Limb (tissue), 2 donors: ENCODE data around the gene ACACB.

Experiments used
- DNase-seq, 2 donors: peaks; one replicate each; pipeline ENCODE4 v3.0.0-alpha.2; 2016; ENCODE audit errors: extremely low spot score in 2 of 2

ACACB gene

DNA sequence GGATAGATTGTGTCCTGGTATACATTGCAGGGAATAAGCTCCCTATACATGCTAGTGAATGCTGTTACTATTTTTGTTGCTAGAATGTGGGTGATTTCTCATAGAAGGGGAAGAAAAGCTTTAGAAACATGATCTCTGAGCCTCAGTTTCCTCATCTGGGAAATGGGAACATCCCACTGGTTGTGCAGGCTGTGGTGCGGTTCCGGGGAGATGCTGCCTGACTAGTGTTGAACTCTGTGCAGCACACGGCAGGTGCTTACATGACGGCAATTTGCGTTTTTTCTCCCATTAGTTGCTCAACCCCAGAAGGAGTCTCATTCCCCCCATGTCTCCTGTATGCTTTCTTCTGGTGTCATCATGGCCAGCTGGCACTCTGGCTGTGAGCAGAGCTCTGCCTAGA is 159.8 kb downstream of the ACACB start:
- no peak for DNase-seq

DNA sequence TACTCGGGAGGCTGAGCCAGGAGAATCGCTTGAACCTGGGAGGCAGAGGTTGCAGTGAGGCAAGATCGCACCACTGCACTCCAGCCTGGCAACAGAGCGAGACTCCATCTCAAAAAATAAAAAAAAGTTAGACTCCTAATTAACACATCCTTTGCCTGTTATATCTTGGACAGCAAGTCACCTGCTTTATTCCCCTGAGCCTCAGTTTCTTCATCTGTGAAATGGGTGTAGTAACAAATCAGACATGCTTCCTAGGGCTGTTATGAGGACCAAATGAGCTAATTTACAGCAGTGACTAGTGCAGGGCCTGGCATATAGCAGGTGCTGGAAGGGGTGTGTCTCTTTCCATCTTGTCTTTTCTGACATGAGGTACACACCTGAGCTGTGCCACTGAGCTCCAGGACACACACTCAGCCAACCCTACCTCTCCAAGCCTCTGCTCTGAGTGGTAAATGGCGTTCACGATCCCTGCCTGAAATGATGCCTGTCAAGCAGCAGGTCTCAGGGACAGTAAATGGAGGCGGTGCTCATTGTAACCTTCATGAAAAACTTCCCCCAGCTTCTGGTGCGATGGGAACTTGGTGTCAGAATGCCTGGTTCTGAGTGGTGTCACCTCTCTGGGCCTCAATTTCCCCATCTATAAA is 161.0 kb downstream of the ACACB start:
- no peak for DNase-seq

DNA sequence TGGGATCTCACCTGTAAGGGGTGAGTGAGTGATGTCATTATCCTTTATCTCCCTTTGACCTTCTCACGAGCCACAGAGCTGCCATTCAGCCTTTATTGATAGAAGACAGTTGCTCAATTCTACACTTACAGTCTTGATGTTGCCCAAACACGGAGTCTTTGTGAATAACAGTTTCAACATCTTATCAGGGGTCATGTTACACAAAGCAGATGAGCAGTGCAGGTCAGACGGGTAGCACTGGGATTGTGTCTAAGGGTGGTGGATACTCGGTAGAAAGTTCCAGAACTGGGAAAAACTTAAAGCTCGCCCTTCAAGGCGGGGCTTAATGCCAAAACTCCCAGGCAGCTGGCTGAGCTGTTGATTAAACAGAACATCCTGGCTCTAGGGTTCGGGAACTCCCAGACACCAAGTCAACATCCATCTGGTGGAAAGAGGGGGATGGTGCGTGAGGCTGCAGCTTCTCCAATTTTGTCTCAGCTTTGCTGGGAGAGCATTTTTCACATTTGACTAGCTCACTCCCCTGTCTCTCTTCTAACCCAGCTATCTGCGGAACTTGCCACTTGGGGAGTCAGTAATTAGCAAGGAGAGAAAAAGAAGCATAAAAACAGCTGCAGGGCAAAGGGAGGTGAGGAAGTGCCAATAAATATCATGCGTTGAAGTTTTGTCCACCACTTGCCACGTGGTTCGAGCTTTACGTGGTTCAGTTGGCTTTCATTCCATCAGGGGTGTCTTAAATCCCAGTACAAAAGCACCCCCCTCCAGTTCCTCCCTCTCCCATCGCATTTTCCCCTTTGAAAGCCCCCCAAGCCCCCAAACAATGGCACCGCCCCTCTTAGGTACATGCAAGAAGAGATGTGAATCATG is 161.7 kb downstream of the ACACB start:
- peak in 1 of 2 donors; percentile 59 for DNase-seq

DNA sequence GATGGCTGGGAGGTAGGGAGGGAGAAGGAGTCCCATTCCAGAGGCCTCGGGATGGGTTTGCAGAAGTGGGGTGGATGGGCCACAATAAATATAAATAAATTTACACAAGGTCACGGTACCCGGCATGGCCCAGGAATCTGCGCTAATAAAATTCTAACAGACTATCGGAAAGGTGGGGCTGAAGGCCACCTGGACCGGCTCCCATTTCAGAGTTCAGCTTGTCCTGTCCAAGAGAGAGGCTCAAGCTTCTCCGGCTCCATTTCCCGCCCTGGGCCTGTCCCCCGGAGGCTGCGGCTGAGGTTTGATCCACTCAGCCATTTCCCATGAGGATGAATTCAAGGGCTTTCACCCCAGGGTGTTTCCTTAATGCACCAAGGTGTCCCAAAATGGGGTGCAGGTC is 162.5 kb downstream of the ACACB start:
- no peak for DNase-seq

- no peak for DNase-seq
Observed at GRCh38 chr12:109279525-109279924, 163.1 kb downstream of the ACACB start.

DNA sequence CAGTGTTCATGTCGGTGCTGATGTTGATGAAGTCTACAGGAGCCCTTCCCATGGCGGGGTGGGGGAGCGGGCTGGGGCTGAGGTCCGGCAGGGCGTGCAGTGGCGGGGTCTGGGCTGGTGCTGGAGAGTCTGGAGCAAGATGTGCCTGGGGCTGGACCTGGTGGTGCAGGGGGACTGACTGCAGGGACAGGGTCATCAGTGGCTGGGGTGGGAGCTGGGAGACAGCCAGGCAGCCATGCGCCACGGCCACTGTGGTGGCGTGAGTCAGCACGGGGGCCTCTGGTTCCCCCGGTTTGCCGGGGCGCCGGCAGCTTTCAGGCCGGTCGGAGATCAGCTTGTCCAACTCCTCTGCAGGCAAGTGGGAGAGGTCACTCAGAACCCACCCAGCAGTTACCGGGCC is 165.1 kb downstream of the ACACB start:
- DNase-seq: no peak

- no peak for DNase-seq
Observed at GRCh38 chr12:109284392-109284791, 168.0 kb downstream of the ACACB start.

DNA sequence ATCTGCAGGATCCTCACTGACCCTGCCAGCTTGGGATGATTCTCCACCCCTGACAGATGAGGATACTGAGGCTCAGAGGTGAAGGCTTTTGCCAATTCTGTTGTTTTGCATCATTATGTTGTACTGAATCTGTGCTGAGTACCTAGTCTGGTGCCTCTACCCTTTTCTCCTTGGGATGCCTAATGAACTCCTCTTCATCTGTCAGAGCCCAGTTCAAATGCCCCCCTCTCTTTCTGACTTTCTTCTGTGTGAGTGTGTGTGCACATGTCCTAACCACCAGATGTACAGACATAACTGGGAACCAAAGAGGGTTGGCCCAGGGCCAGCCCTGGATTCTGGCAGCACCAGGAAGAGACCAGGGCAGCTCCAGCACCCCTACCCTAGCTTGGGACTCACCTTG is 169.9 kb downstream of the ACACB start:
- no peak for DNase-seq

DNA sequence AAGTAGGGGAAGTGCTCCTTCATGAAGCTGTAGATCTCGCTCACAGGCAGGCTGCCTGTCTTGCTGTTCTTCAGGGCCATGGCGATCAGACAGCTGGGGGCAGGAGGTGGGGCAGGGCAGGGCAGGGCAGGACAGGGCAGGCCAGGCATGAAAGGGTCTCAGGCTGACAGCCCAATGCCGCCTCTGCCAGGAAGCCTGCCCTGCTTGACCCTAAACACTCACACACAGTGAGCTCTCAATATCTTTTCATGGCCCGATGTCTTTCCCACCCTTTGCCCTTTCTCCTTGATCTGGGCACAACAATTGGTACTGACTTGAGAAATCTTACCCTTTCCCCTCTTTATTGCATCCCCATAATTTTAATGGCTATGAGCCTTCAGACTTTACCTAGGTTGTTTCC is 170.3 kb downstream of the ACACB start:
- DNase-seq: no peak

DNA sequence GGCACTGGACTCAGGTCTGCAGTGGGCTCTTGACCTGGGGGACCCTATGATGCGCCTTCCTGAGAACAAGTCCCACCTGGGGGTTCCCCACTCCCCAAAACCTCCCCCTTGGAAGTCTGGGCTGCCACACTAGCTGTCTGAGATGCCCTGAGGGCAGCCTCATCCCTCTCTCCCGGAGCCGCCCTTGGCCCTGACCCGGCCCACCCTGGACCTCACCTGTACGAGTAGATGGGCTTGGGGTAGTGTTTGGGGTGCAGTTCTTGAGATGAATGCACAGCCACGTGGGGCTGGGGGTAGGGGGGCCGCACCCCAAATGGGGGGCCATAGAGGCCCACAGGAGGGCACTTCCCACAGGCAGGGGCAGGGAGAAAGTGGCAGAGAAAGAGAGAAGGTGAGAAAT is 170.8 kb downstream of the ACACB start:
- DNase-seq: no peak

- no peak for DNase-seq
Observed at GRCh38 chr12:109287811-109288469, 171.6 kb downstream of the ACACB start.

GRCh38 chr12:109288571-109288970 is 172.2 kb downstream of the ACACB start:
- DNase-seq: no peak

DNA sequence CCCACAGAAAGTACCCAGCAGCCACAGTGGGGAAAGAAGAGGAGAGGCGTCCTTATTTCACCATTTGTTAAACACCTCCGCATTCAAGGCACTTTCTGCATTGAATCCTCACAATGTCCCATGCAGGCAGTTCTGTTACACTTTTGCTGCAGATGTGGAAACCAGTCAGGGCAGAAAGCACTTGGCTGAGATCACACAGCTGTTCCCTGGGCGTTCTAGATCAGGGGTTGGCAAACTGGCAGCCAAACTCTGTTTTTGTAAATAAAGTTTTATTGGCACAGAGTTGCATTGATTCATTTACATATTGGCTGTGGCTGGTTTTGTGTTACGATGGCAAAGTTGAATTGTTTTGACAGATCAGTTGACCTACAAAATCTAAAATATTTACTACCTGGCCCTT is 172.6 kb downstream of the ACACB start:
- no peak for DNase-seq

DNA sequence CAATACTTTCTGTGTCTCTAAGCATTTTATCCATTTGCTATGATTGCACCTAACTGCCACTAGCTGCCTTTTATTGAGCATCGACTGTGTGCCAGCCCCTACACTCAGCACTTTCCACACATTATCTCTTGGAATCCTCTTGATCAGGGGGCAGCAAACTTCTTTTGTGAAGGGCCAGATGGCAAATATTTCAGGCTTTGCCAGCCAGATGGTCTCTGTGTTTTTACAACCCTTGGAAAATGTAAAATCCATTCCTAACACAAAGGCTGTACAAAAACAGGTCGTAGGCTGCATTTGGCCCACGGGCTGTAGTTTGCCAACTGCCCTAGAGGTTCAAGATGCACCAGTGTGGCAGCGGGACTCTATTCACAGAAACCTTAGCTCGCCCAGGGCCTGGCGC is 173.2 kb downstream of the ACACB start:
- DNase-seq: no peak

GRCh38 chr12:109290061-109290460 is 173.7 kb downstream of the ACACB start:
- no peak for DNase-seq

DNA sequence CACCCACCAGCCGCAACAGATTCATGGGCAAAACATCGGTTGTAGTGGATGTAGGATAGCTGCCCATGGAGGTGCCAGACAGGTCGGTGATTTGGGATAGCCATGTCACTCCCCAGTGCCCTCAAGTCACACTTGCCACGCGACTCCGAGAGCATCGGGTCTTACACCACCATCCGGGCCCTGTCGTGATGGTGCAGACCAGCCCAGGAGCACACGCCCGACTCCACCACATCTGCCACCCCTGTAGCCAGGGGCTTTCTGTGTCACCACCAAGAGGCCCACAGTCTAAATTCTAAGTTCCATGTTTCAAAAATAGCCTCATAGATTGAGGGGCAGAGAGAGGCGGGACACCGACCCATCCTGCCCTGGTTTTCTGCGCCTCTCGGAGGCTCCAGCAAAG is 174.7 kb downstream of the ACACB start:
- DNase-seq: no peak

DNA sequence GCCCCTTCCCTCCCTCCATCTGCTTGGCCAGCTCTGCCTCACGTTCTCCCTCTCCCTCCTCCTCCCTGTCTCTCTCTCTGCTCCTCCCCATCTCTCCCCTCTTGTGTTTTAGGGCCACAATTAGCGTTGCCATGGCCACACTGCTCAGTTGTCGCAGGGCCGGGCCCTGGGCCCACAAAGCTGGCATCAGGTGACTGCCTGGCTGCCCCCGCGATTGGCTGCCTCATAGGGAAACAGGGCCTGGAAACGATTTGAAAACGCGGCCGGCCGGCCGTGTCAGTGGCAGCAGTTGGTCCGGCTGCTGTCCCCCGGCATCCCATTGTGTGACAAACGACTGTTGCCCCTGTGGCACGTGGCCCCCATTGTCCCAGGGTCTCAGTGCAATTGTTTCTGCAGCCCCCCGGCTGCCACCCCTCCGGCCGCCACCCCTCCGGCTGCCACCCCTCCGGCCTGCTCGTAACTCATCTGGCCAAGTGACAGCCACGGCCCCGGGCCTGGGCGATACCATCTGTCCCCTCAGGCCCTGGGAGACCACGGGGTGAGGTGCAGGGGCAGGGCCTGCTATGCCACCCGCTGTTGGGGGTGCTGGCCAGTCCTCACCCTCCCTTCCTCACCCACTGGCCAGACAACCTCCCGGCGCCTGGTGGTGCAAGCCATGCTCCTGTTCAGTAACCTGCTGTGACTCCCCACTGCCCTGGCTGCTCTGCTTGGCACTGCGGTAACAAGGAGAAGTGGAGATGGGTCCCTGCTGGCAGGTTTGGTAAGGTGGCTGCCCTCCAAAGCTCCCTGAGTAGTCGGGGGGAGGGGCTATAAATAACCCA is 175.3 kb downstream of the ACACB start:
- DNase-seq: peak; percentile 79 to 83

DNA sequence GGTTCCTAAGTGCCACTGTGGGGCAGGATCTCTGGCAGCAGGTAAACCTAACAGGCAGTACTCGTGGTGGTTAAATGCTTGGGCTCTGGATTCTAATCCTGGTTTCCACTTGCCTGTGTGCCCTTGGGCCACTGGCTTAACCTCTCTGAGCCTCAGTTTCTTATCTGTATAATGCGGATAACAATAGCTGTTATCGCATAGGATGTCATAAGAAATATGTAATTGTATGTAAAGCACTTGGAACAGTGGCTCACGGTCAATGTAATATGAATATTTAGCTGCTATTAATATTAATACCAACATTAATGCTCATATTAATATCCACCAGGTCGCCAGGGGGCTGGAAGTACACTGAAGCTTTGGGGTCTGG is 175.9 kb downstream of the ACACB start:
- DNase-seq: no peak

DNA sequence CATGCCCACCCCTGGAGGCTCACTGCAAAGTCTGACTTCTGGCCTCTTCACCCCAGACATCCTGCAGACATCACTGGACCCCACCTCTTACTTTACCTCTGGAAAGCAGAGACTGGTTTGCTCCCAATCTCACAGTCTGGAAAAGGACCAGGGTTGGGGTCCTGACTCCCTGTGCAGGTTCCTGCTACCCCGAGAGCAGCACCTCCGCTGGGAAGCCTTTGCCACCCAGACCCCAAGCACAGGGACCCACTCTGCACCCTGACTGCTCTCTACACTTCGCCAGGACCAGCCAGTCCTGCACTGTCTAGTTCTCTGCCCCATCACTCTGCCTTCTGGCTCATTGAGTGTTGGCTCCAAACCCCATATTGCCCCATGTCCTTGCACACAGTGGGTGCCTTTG is 176.7 kb downstream of the ACACB start:
- no peak for DNase-seq

- DNase-seq: no peak
Observed at GRCh38 chr12:109294286-109294796, 178.0 kb downstream of the ACACB start.

GRCh38 chr12:109295764-109296425 is 179.5 kb downstream of the ACACB start:
- no peak for DNase-seq
